ENCODE data around the gene SH3D21.

- TF ChIP-seq SIN3A (conservative IDR thresholded peaks at IDR 0.05 in 1 of 2, IDR thresholded peaks at IDR 0.05 in 1 of 2; ENCODE audit: low read depth in 1 of 2, low read length in 2 of 2) = no peak
- TF ChIP-seq CTCF (IDR thresholded peaks at IDR 0.05; ENCODE audit: control extremely low read depth in 1 of 3, insufficient read depth in 1 of 3, low read depth in 1 of 3, low read length in 3 of 3) = no peak
- TF ChIP-seq GTF2F1 (IDR thresholded peaks at IDR 0.05; ENCODE audit: borderline replicate concordance, low read depth, low read length) = no peak
- TF ChIP-seq POLR2AphosphoS5 (IDR thresholded peaks at IDR 0.05; ENCODE audit: low read depth, low read length) = no peak
- no peak for TF ChIP-seq CHD2 (IDR thresholded peaks at IDR 0.05; ENCODE audit: low read length)
- TF ChIP-seq NRF1 (IDR thresholded peaks at IDR 0.05; ENCODE audit: low read depth, low read length) = no peak
- TF ChIP-seq CBX8 (IDR thresholded peaks at IDR 0.05; ENCODE audit: borderline replicate concordance, low read depth, low read length) = no peak
- no peak for TF ChIP-seq EP300 (IDR thresholded peaks at IDR 0.05; ENCODE audit: borderline replicate concordance in 1 of 2, low read depth in 2 of 2, low read length in 2 of 2)
Measured at GRCh38 chr1:36365381-36365780, 59.2 kb downstream of the SH3D21 start.
